ENCODE data around the gene DUSP22.

DUSP22 gene

GRCh38 chr6:367298-367794 is 75.1 kb downstream of the DUSP22 start:
- TF ChIP-seq EZH2 (IDR thresholded peaks at IDR 0.05; ENCODE audit: borderline replicate concordance, low read depth, low read length, severe bottlenecking) (no peak), CTCF (IDR thresholded peaks at IDR 0.05; ENCODE audit: borderline replicate concordance, extremely low read depth, low read length, poor library complexity, severe bottlenecking) (no peak)
- Histone ChIP-seq H3K27ac (ENCODE audit: low read length) (no peak overlapping the region), H3K36me3 (ENCODE audit: insufficient read depth, low read length) (no peaks in the 10 kb centered on the region), H3K4me1 (ENCODE audit: insufficient read depth, low read length) (no peaks in the 10 kb centered on the region), H3K27me3 (ENCODE audit: insufficient read depth, low read length, poor library complexity) (no peaks in the 10 kb centered on the region), H4K20me1 (ENCODE audit: insufficient read depth, low read length) (no peaks in the 10 kb centered on the region), H3K4me2 (ENCODE audit: insufficient read depth, low read length) (no peak overlapping the region), H3K79me2 (ENCODE audit: insufficient read depth, low read length) (no peaks in the 10 kb centered on the region), H3K9ac (ENCODE audit: low read depth, low read length) (no peak overlapping the region), H3K4me3 (ENCODE audit: low read depth in 1 of 2, low read length in 2 of 2) (no peak overlapping the region), H2AFZ (ENCODE audit: low read depth, low read length) (no peak overlapping the region), H3K9me3 (ENCODE audit: insufficient read depth, low read length, severe bottlenecking) (peaks cover 4% of the 10 kb centered on the region)
- no peak for ATAC-seq (ENCODE audit: insufficient read depth, low read depth)
- no peak for DNase-seq

GRCh38 chr6:367891-368630 is 75.8 kb downstream of the DUSP22 start:
- H3K4me2 ChIP-seq (ENCODE audit: insufficient read depth, low read length) = no peak overlapping the region
- no peaks in the 10 kb centered on the region for H3K36me3 ChIP-seq (ENCODE audit: insufficient read depth, low read length)
- TF ChIP-seq CTCF (IDR thresholded peaks at IDR 0.05; ENCODE audit: borderline replicate concordance, extremely low read depth, low read length, poor library complexity, severe bottlenecking) (no peak), EZH2 (IDR thresholded peaks at IDR 0.05; ENCODE audit: borderline replicate concordance, low read depth, low read length, severe bottlenecking) (no peak)
- DNase-seq (no peak), ATAC-seq (ENCODE audit: insufficient read depth, low read depth) (no peak)
- H3K4me3 ChIP-seq (ENCODE audit: low read depth in 1 of 2, low read length in 2 of 2) = no peak overlapping the region
- H4K20me1 ChIP-seq (ENCODE audit: insufficient read depth, low read length) = no peaks in the 10 kb centered on the region
- no peaks in the 10 kb centered on the region for H3K79me2 ChIP-seq (ENCODE audit: insufficient read depth, low read length)
- no peak overlapping the region for H2AFZ ChIP-seq (ENCODE audit: low read depth, low read length)
- H3K9ac ChIP-seq (ENCODE audit: low read depth, low read length) = no peak overlapping the region
- no peaks in the 10 kb centered on the region for H3K4me1 ChIP-seq (ENCODE audit: insufficient read depth, low read length)
- H3K27me3 ChIP-seq (ENCODE audit: insufficient read depth, low read length, poor library complexity) = no peaks in the 10 kb centered on the region
- peaks cover 4% of the 10 kb centered on the region for H3K9me3 ChIP-seq (ENCODE audit: insufficient read depth, low read length, severe bottlenecking)
- H3K27ac ChIP-seq (ENCODE audit: low read length) = no peak overlapping the region

GRCh38 chr6:369559-370431 is 77.5 kb downstream of the DUSP22 start:
- Histone ChIP-seq H3K4me1 (ENCODE audit: insufficient read depth, low read length) (no peaks in the 10 kb centered on the region), H3K4me3 (ENCODE audit: low read depth in 1 of 2, low read length in 2 of 2) (no peak overlapping the region), H3K27ac (ENCODE audit: low read length) (no peak overlapping the region), H3K27me3 (ENCODE audit: insufficient read depth, low read length, poor library complexity) (no peaks in the 10 kb centered on the region), H2AFZ (ENCODE audit: low read depth, low read length) (no peak overlapping the region), H3K4me2 (ENCODE audit: insufficient read depth, low read length) (no peak overlapping the region), H3K9me3 (ENCODE audit: insufficient read depth, low read length, severe bottlenecking) (no peaks in the 10 kb centered on the region), H4K20me1 (ENCODE audit: insufficient read depth, low read length) (no peaks in the 10 kb centered on the region), H3K36me3 (ENCODE audit: insufficient read depth, low read length) (no peaks in the 10 kb centered on the region), H3K9ac (ENCODE audit: low read depth, low read length) (no peak overlapping the region), H3K79me2 (ENCODE audit: insufficient read depth, low read length) (no peaks in the 10 kb centered on the region)
- TF ChIP-seq EZH2 (IDR thresholded peaks at IDR 0.05; ENCODE audit: borderline replicate concordance, low read depth, low read length, severe bottlenecking) (no peak), CTCF (IDR thresholded peaks at IDR 0.05; ENCODE audit: borderline replicate concordance, extremely low read depth, low read length, poor library complexity, severe bottlenecking) (no peak)
- ATAC-seq (ENCODE audit: insufficient read depth, low read depth) = no peak
- no peak for DNase-seq

Data from DND-41 (cell line).